Ovary (tissue), 3 donors: ENCODE measurements around the gene USP2.

Experiments
- POLR2A ChIP-seq: fragments of 450-650 bp; IDR thresholded peaks from one replicate; pipeline ENCODE4 v1.6.1; 2017; ENCODE audit warnings: antibody characterized with exemption, mild to moderate bottlenecking, moderate library complexity
- TF ChIP-seq, protein P1 (sequence below), 3 donors: fragments of 450-650 bp in 2 of 3; fragments of 200-600 bp in 1 of 3; IDR thresholded peaks; one replicate each; pipeline versions ENCODE4 v1.5.1 to v1.8.0; 2016 to 2022; ENCODE audit warnings: antibody characterized with exemption in 3 of 3, mild to moderate bottlenecking in 1 of 3
- donor health status: DM: no; HTN: no; CAD: no.

DNA sequence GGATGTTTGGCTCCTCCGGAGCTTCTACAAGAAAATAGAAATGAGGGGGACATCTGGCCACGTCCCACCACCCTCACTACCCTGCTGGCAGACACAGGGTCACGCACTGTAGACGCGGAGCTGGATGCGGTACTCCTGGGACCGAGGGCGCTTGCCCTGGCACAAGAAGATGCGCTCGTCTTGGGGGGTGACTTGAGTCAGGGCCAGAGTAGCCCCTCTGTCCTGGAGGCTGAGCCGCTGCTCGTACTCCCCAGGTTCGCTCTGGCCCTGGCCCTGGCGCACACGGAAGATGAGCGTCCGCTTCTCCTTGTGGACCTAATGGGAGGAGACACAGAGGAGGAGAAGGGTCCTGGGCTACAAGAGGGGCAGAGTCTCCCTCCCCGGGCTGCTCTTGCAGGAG lies 66.8 kb downstream of the USP2 start:
- TF ChIP-seq, protein P1, sequence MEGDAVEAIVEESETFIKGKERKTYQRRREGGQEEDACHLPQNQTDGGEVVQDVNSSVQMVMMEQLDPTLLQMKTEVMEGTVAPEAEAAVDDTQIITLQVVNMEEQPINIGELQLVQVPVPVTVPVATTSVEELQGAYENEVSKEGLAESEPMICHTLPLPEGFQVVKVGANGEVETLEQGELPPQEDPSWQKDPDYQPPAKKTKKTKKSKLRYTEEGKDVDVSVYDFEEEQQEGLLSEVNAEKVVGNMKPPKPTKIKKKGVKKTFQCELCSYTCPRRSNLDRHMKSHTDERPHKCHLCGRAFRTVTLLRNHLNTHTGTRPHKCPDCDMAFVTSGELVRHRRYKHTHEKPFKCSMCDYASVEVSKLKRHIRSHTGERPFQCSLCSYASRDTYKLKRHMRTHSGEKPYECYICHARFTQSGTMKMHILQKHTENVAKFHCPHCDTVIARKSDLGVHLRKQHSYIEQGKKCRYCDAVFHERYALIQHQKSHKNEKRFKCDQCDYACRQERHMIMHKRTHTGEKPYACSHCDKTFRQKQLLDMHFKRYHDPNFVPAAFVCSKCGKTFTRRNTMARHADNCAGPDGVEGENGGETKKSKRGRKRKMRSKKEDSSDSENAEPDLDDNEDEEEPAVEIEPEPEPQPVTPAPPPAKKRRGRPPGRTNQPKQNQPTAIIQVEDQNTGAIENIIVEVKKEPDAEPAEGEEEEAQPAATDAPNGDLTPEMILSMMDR (IDR thresholded peaks at IDR 0.05), result no peak
- TF ChIP-seq POLR2A, result no peak
